GM04504 (cell line): ENCODE measurements around the gene CDC42SE2.
"Not testable (repeated sequence)": the region's sequence is repeated elsewhere in the genome, so short reads cannot be mapped to it uniquely, and the experiment has no call there.

ENCODE experiments used
- DNase-seq: peaks from one replicate; pipeline ENCODE4 v3.0.0-alpha.2; 2012; ENCODE audit warnings: low read depth

CDC42SE2 gene

DNA sequence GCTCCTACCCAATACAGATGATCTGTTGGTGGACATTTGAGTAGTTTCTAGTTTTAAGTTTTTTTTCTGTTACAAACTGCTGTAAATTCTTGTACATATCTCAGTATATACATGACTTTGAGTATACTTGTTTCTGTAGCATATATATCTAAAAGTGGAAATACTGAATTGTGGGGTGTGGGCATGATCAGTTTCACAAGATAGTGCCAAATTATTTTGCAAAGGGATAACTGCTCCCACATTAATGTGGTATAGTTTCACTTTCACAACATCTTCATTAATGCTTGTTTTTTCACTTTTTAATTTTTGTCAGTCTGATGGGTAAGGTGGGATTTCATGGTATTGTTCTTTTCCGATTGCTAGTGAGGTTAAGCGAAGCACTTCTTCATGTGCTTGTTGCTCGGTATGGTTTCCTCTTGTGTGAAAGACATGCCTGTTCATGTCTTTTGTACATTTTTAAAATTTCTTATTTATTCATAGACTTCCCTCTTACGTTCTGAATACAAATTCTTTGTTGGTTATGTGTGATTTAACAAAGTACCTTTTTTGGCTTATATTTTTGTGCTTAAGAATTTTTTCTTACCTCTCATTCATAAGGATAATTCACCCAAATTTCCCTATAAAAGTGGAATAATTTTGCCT lies 103.5 kb downstream of the CDC42SE2 start:
- DNase-seq = no peak

DNA sequence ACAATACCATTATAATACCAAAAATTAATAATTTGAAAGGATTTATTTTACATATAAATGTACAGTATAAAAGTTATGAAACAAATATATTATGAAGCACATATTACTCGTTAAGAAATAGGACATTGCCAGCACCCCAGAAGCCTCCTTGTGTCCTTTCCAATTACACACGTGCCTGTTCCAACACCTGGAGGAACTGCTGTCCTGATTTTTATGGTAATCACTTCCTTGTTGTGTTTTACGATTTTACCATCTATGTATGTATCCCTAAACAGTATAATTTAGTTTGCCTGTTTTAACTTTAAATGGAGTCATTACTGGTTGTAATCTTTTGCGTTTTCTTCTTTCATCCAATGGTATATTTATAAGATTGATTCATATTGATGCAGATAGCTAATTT lies 105.0 kb downstream of the CDC42SE2 start:
- no peak for DNase-seq

DNA sequence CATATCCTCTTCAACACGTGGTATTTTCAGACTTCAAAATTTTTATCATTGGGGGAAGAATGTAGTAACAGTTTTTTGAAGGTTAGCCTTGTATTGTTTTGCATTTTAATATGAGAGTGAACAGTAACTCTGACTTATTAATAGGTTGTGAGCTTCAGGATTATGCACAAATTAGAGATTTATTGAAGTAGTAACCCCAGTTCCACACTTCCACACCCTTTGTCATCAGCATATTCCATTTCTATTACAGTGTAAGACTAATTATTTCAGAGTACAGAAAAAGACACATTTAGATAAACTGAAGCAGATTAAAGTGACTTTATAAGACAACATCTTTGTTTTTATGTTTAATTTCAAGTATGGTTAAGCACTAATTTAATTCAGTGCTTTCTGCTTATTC lies 105.7 kb downstream of the CDC42SE2 start:
- no peak for DNase-seq

DNA sequence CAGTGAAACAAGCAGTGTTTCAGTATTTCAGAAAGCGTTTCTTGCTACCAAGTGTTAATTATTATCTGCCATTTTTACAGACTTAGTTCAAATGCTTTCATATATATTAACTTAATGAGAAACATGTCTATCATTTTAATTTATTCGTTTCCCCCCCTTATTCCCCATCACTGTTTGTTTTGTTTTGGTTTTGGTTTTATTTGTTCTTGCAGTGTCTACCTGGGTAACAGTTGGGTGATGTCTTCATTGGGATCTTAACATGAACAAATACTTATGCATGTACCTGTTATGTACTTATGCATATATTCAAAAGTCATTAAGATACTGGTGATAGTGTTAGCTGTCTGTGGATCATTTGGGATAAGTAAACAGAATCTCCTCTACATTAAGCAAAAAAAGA lies 108.0 kb downstream of the CDC42SE2 start:
- no peak for DNase-seq

DNA sequence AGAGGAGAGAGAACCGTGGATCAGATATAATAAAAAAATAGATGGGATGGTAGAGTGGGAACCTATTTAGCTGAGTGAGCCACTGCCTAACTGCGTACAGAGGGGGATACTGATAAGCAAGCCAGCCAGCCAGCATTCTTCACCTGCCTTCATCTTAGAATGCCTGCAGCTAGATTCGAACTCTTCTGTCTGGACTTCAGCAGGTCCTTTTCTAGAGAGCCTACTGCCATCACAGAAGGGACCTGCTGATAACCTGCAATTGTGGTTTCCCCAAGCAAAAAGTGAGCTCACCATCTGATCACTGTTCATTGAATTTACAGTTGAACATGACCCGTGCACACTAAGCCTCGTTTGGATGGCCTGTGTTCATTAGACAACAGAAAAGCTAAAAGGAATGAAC lies 109.4 kb downstream of the CDC42SE2 start:
- no peak for DNase-seq

DNA sequence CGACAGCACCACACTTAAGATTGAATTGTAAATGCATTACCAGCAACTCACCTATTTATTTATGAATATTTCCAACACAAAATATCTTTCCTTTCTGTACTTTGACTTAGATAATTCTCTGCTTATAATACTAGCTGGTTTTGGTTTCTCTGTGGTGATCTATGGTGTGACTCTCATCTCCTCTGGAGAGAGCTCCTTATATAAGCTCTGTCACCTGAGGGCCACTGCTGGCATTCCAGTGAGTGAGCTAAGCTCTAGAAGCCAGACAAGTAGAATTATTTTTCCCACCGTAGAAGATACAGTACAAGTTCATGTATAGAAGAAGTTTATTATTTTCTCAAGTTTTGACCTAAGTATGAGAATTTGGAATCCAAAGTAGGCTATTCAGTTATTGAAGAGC lies 111.5 kb downstream of the CDC42SE2 start:
- no peak for DNase-seq

DNA sequence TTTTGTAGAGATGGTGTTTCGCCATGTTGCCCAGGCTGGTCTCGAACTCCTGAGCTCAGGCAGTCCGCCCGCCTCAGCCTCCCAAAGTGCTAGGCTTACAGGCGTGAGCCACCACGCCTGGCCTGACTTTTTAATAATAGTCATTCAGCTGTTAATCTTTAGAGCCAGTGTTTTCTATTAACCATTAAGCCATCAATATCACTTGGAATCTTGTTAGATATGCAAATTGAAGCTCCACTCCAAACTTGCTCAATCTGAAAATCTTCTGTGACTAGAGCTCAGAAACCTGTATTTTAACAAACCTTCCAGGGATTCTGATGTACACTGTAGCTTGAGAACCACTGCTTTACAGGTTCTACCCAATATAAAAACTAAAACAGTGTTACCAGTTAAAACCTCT lies 113.5 kb downstream of the CDC42SE2 start:
- DNase-seq = no peak

DNA sequence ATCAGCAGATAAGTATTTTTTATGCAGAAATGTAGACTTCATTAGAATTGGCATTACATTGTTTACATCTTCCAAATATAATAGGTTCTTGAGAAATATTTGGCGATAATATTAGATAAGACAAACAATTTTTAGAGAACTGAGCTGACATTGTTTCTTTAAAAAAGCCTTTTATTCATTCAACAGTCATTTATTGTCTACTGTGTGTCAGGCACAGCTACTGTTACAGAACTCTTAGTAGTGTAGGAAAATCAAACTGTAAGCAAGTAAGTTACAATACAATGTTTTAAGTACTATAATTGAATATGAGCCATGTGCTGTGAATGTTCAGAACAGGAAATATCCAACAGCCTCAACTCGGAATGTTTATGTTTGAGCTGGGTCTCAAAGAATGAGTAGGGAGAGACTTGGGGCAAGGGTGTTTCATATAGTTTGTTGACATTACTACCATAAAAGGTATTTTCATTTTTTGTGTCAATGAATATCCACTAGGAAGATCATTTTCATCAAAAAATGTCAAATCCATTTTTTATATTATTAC lies 114.0 kb downstream of the CDC42SE2 start:
- no peak for DNase-seq

DNA sequence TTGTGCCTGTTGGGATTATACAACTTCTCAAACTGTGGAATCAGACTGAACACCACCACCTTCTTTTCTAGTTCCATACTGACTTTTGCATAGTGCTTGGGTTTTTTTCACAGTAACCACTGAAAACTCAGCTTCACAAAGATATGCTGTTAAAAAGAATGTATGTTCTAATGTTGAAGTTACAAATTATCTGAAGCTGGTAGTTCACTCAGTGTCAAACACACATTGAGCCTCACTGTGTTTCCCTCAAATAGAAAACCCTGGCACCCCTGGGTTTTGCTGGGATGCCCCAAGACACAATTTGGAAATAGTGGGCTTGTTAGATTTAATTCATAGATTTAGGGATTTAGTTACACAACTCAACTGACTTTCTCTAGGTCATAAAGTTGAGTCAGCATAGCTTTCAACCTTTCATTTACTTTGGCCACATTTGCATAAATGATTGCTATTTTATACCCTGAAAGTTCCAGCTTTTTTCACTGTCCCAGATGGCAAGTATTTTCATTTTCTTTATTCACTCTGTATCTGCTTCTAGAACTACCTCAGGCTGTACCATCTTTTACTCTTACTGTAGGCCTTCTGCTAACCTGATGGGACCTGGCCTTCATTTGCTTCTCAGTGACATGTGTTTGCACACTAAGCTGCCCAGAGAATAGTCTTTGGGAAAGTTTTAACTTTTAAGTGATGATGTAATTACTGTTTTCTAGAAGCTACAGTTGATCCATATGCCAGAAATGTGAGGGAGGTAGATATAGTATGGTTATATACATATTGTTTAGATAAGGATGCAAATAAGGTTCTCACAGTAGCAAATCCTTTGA lies 115.1 kb downstream of the CDC42SE2 start:
- DNase-seq = no peak

DNA sequence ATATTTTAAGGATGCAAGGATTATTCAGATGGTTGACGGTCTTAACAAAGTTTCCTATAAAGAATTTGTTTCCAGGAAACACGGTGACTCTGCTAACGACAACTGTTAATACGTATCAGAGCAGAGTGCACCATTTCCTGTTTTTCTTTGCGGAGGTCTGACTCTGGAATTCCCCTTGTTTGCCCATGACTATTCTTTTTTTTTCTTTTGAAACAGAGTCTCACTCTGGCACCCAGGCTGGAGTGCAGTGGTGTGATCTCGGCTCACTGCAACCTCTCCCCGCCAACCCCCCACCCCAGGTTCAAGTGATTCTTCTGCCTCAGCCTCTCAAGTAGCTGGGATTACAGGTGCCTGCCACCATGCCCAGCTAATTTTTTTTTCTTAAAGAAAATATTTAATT lies 115.9 kb downstream of the CDC42SE2 start:
- no peak for DNase-seq

DNA sequence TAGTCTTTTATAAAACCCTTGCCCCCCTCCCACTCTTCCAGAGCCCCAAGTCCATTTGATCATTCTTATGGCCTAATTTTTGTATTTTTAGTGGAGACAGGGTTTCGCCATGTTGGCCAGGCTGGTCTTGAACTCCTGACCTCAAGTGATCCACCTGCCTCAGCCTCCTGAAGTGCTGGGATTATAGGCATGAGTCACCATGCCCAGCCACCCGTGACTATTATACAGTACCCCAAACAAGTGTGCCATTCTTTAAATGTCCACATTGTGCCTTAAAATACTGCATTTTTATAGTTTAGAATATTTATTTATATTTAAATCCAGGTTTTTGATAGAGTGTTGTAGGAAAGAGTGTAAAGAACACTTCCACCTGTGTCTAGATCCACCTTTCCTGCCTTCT lies 116.4 kb downstream of the CDC42SE2 start:
- DNase-seq = not testable (repeated sequence)

DNA sequence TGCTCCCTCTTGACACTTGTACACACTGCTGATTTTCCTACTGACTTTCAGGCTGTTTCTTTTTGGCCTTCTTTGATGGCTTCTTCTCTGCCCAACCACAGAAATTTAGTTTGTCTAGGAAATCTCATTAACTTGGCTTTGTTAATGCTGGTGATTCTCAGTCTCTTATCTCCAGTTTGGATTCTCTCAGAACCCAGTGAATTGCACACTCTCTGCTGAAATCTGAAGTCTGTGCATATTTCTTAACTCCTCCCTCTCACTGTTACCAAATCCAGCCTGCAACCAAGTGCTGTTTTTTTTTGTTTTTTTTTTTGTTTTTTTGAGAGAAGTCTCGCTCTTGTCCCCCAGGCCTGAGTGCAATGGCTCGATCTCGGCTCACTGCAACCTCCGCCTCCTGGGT lies 117.2 kb downstream of the CDC42SE2 start:
- DNase-seq = no peak

DNA sequence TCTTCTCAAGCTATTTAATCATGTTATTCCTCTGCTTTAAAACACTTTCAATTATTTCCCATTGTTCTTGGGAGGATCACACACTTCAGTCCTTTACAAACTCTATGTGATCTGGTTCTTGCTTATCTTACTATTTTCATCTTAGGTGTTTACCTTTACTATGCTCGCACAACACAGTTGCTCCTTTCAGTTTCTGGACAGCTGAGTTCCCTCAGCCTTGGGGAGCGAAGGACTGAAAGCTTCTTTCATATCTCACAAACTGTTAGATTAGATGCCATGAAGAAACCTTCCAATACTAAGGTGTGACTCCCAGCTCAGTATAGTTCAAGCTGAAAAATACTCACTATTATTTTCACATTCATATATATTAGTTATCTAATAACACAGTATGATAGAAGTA lies 117.9 kb downstream of the CDC42SE2 start:
- no peak for DNase-seq

DNA sequence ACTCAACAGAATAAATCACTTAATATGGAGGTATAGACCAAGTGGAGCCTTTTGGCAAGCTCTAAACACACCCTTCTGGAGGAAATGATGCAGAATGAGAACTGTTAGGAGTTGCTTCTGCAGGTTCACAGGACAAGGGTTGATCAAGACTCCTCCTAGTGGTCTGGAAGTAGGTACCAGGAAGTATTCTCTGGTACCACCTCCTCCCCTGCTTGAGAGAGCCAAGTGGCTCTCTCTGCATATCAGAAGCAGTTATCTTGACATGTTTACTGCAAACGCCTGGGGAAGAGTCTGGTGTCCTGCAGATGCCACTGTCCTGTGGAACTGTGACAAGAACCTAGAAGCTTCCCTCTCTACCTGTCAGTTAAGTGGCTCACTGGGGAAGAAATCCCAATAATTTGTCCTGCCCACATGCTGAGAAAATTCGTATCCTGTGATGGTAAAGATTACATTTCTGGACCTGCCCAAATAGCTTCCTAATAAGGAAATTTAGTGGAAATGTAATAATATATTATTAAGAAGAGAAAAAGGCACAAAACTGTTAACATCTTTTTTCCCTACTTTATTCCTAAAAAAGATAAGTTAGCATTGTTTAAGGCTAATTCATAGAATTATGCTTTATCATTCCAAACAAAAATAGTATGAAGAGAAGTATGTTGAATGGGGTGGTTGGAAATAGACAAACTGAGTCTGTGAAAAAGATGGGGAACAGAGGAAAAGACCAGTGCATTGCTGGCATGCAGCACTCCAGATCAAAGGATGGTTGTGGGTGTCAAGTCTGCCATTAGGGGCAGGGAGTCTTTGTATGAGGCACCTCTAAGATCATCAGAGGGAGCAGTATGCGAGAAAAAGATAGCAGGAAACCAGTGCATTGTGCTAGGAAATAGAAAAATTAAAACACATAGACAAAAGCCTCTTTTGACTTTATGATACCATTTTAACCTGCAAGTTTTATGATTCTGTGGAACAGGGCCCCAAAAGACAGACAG lies 118.8 kb downstream of the CDC42SE2 start:
- no peak for DNase-seq

DNA sequence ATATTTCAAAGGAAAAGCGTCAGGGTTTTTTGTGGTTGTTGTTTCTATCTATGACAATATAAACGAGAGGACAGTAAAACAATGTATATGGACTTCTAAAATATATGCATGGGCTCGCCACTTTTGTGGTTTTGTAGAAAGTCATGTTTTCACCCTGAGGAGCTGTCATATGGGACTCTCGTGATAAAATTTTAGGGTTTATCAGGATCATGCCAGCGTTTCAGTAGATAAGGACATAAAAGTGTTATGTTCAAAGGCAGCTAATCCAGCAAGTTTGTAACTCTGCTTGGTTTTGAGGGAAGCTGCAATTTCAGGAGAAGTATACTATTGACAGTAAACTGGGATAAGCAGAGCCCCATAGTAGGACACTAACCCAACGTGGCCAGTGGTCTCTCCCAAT lies 120.3 kb downstream of the CDC42SE2 start:
- no peak for DNase-seq

DNA sequence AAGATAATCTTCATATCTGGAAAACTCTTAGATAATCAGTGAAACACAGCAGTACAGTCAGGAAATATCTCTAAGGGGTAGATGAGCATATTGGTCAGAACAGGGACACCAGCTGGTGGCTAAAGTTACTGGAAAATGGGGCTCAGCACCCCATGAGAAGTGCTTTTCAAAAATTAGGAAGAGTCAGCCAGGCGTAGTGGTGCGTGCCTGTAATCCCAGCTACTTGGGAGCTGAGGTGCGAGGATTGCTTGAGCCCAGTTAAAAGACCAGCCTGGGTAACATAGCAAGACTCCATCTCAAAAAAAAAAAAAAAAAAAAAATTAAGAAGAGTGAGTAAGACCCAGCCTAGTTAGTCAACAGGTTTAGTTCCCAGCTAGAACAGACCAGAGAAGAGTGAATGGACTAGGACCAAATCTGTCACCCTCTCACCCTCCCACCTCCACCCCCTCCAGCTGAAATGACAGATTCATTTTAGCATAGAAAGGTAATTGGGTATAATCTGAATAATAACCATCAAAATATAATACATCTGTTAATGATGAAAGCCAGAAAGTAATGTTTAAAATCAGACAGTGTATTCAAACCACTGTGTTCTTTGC lies 120.9 kb downstream of the CDC42SE2 start:
- no peak for DNase-seq

DNA sequence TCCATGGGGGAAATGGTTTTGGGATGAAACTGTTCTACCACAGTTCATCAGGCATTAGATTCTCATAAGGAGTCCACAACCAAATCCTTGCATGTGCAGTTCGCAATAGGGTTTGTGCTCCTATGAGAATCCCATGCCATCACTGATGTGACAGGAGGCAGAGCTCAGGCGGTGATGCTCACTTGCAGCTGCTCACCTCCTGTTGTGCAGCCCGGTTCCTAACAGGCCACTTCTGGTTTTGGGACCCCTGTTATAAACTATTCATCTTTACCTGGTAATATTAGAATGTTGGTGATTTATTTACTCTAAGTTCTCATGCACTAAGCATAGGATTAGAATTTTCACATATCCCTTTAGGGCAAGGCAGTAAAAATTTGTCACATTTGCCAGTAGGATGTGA lies 122.3 kb downstream of the CDC42SE2 start:
- DNase-seq = no peak

DNA sequence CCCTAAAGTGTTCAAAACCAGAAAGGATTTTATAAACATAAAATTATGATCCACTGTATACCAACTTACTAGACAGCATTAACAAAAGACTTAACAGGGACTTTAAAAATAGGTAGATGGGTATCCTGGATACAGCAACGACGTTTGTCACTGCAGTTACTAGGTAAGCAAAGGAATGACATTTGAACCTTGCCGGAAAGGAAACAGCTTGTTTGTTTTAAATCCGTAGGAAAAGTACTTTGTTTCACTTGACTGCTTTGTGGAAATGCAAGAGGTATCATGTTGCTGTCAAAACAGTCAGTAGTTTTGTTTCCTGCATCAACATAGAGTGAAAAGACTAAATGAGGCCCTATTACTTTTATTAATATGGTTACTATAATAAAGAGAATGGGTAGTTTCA lies 122.9 kb downstream of the CDC42SE2 start:
- DNase-seq = no peak

DNA sequence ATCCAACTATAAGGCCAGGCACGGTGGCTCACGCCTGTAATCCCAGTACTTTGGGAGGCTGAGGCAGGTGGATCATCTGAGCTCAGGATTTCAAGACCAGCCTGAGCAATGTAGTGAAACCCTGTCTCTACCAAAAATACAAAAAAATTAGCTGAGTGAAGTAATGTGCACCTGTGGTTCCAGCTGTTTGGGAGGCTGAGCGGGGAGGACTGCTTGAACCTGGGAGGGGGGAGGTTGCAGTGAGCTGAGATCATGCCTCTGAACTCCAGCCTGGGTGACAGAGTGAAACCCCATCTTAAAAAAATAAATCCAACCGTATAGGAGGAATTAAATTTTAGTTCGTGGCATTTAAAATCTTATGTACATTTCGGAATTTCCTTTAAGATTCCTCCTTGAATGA lies 123.4 kb downstream of the CDC42SE2 start:
- DNase-seq = no peak

DNA sequence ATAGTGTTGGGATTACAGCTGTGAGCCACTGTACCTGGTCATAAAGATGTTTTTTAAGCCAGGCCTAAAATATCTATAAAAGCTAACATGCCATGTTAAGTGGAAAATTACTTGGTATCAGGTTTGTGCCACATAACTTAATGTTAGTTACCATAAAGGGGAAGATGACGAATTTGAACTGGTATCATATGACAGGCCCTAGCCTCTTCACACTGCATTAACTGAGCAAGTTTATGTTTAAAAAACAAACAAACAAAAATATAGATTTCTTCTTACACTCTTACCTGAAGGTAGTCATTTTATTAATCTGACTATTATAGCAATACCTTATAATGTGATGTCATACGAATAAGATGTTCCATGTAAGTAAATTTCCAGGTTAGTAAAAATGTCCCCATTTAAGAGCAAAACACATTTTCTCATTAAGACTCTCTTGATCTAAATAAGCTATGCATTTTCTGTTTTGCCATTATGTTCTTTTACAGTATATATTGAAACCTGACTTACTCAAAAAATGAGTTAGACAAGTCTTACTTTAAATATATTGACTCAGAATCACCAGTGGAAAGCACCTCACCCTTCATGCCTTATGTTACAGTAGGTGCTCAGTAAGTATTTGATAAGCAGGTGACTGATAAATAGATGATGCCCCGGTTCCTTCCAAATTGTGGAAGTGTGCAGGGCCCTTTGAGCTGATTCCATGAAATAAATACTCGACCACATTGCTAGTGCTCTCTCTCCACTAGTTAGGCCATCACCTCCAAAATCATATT lies 125.4 kb downstream of the CDC42SE2 start:
- no peak for DNase-seq

DNA sequence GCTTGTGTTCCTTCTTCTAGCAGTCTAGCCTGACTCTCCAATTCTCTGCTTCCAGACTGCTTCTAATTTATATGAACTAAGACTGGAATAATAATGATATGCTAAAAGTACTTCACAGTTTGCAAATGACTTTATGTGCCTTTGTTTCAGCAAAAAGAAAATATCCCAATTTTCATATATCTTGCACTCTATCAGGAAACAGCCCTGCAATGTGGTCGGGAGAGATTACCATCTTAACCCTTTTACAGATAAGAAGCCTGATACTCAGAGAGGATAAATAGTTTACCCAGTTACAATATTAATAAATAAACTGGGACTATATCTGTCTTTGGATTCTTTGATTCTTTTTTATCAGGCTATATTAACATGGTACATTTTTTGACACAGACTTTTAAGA lies 126.0 kb downstream of the CDC42SE2 start:
- DNase-seq = no peak
